Measurements from ENCODE around the gene PAX3.

The PAX3 gene

DNA sequence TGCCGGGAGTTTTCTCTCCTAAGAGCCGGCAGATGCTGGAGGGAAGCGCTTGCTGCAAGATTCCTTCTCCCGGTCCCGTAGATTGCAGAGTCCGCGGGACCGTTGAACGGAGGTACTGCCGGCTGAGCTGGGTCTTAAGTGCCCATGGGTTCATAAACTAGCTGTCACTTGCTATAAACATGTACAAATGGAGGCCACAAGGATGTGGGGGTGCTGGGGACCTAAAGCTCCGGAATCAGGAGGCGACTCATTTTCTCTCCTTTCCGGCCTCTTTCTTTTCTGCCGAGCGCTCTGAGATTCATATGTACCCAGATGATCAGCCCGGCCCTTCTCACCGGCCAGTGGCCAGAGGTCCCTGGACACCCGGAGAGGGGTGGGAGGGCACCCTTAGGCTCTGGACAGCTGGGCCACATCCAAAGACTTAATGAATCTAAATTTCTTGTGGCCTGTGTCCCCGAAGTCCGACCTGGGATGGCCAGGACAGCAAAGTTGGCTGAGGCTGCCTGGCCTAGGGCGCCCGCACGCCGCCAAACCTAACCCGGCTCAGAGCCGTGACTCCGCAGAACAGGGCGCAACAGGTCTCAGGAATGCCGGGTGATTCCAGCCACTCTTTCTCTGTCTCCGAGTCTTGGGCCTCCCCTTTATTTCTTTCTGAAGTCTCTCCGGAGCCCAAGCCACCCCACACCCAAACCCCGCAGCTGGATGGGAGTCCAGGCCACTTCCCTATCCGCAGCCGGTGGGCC is 2.4 kb upstream of the PAX3 start:
- no peak for TF ChIP-seq CTCF (IDR thresholded peaks at IDR 0.05; ENCODE audit: control insufficient read depth, extremely low read depth, insufficient read depth)
- no peak for DNase-seq (ENCODE audit: low read depth)
- H3K4me3 ChIP-seq (ENCODE audit: low read depth, low read length), result no peak overlapping the region

- TF ChIP-seq CTCF (IDR thresholded peaks at IDR 0.05; ENCODE audit: control insufficient read depth, extremely low read depth, insufficient read depth), result no peak
- no peak overlapping the region for H3K4me3 ChIP-seq (ENCODE audit: low read depth, low read length)
- no peak for DNase-seq (ENCODE audit: low read depth)
Observed at GRCh38 chr2:222300726-222301052, 1.9 kb upstream of the PAX3 start.

- DNase-seq (ENCODE audit: low read depth), result no peak
- TF ChIP-seq CTCF (IDR thresholded peaks at IDR 0.05; ENCODE audit: control insufficient read depth, extremely low read depth, insufficient read depth), result no peak
- no peak overlapping the region for H3K4me3 ChIP-seq (ENCODE audit: low read depth, low read length)
Observed at GRCh38 chr2:222299906-222300725, 1.3 kb upstream of the PAX3 start.

DNA sequence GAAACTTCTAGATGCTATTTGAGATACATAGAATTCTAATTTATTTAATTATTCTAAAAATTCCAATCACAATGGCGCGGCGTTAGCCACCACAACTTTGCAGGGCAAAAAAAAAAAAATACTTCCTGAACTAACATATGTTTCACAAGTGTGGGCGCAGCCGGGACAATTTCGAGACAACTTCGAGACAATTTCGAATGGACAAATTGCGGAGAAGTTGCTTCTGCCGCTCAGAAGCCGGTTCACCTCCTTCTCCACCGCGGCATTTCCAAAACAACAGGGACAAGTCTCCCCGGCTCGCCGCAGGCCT is 842 bp downstream of the PAX3 start:
- TF ChIP-seq CTCF (IDR thresholded peaks at IDR 0.05; ENCODE audit: control insufficient read depth, extremely low read depth, insufficient read depth), result no peak
- DNase-seq (ENCODE audit: low read depth), result no peak
- no peak overlapping the region for H3K4me3 ChIP-seq (ENCODE audit: low read depth, low read length)

GRCh38 chr2:222297600-222297935 is 1.2 kb downstream of the PAX3 start:
- H3K4me3 ChIP-seq (ENCODE audit: low read depth, low read length), result no peak overlapping the region
- DNase-seq (ENCODE audit: low read depth), result no peak
- TF ChIP-seq CTCF (IDR thresholded peaks at IDR 0.05; ENCODE audit: control insufficient read depth, extremely low read depth, insufficient read depth), result no peak

DNA sequence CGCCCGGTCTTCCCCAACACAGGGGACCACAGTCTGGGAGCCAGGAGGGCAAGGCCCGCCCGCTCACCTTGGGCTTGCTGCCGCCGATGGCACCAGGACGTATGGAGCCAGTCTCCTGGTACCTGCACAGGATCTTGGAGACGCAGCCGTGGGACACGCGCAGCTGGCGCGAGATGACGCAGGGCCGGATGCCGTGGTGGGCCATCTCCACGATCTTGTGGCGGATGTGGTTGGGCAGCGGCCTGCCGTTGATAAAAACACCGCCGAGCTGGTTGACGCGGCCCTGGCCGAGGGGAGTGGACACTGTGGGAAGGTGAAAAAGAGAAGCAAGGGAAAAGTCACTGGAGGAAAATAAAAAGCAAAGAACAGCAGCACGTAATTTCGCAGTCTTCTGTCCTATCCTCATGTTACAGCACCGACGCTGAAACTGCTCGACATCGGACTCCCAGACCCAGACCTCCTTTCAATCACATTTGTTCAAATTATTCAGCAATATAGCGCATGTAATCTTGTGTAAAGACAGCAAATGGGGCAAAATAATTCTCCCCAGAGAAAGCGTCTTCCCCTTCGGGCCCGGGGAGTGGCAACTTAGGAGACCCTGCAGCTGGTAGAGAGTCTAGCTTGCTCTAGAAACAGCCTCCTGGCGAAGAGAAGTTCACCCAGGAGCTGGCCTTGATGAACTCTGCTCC is 1.7 kb downstream of the PAX3 start:
- no peak for DNase-seq (ENCODE audit: low read depth)

More for the DNA sequence above, 1.7 kb downstream of the PAX3 start:
- no peak for TF ChIP-seq CTCF (IDR thresholded peaks at IDR 0.05; ENCODE audit: control insufficient read depth, extremely low read depth, insufficient read depth)
- no peak overlapping the region for H3K4me3 ChIP-seq (ENCODE audit: low read depth, low read length)
